Right lobe of liver (tissue), 4 donors: ENCODE measurements around the gene GABRA5.

Source experiments
- CTCF ChIP-seq, 4 donors: fragments of 200-600 bp in 3 of 4; fragments of 450-650 bp in 1 of 4; IDR thresholded peaks; one replicate each; pipeline versions ENCODE4 v1.5.1 to v1.8.0; 2016 to 2022; ENCODE audit warnings: antibody characterized with exemption in 4 of 4, mild to moderate bottlenecking in 2 of 4
- POLR2A ChIP-seq: fragments of 450-650 bp; IDR thresholded peaks from one replicate; pipeline ENCODE4 v1.6.1; 2017; ENCODE audit warnings: antibody characterized with exemption, mild to moderate bottlenecking
- donor health status: DM: no; HTN: no; CAD: no.
- donor health status: DM: no; HTN: no; CAD: no.
- donor health status: DM: no; HTN: yes; CAD: no.

GRCh38 chr15:26971271-26972018, 104.6 kb downstream of the GABRA5 start:
- no peak for TF ChIP-seq CTCF (IDR thresholded peaks at IDR 0.05)
- no peak for TF ChIP-seq POLR2A
